Lung (tissue), 10 donors: ENCODE data around the gene GRAPL. TPM values are rescaled to one million over a fixed set of nuclear protein-coding genes. Genes with fewer than 3 reads are reported as not detected.
A peak's percentile ranks its signal among the peaks of the same experiment; 100 is the strongest.
"Not testable (repeated sequence)": the region's sequence is repeated elsewhere in the genome, so short reads cannot be mapped to it uniquely, and the experiment has no call there.

Source experiments
- ATAC-seq: fragments of 200-7000 bp; cut with Tn5 transposase; one replicate; pipeline ENCODE4 v1.9.1; 2020; ENCODE audit warnings: moderate number of reproducible peaks; ENCODE audit not compliant: insufficient read depth, low FRiP score
- DNase-seq, 3 donors: peaks; one replicate each; pipeline ENCODE4 v3.0.0-alpha.2; 2013 to 2017
- H3K27ac ChIP-seq, 2 donors: one replicate each; pipeline ENCODE4 v1.5.1; 2013; ENCODE audit warnings: mild to moderate bottlenecking in 2 of 2, moderate library complexity in 2 of 2, control low read depth in 1 of 2, inconsistent platforms in 1 of 2, low read depth in 1 of 2, low read length in 1 of 2
- H3K27me3 ChIP-seq, 3 donors: one replicate each; pipeline ENCODE4 v1.5.1; 2013; ENCODE audit warnings: low read length in 2 of 3; ENCODE audit not compliant: control insufficient read depth in 3 of 3, insufficient read depth in 3 of 3
- H3K36me3 ChIP-seq, 4 donors: one replicate each; pipeline ENCODE4 v1.5.1; 2013; ENCODE audit warnings: low read length in 4 of 4, mild to moderate bottlenecking in 1 of 4, moderate library complexity in 1 of 4; ENCODE audit not compliant: control insufficient read depth in 4 of 4, insufficient read depth in 4 of 4
- H3K4me1 ChIP-seq, 5 donors: one replicate each; pipeline ENCODE4 v1.5.1; 2013; ENCODE audit warnings: low read length in 5 of 5, mild to moderate bottlenecking in 2 of 5, moderate library complexity in 1 of 5; ENCODE audit not compliant: control insufficient read depth in 5 of 5, insufficient read depth in 5 of 5
- H3K4me3 ChIP-seq: one replicate; pipeline ENCODE4 v1.5.1; 2013; ENCODE audit warnings: mild to moderate bottlenecking, control low read depth, moderate library complexity
- H3K9ac ChIP-seq, 2 donors: one replicate each; pipeline ENCODE4 v1.5.1; 2013; ENCODE audit warnings: low read length in 2 of 2, control low read depth in 1 of 2; ENCODE audit not compliant: insufficient read depth in 1 of 2
- H3K9me3 ChIP-seq, 4 donors: one replicate each; pipeline ENCODE4 v1.5.1; 2013; ENCODE audit warnings: low read length in 3 of 4, mild to moderate bottlenecking in 1 of 4, moderate library complexity in 1 of 4; ENCODE audit not compliant: control insufficient read depth in 4 of 4, insufficient read depth in 3 of 4
- WGBS, 2 donors: extraction: QIAGEN DNeasy Blood & Tissue Kit; methylation state at CpG; one replicate each; pipeline ENCODE4 v1.1.7; 2013; 5-methylcytosine and 5-hydroxymethylcytosine counted together
- polyA plus RNA-seq, 2 donors: library from polyadenylated mRNA; stranded (reverse); fragments of 200-250 nt; gene quantifications; one replicate each; pipeline ENCODE4 v1.2.1, GENCODE V29; 2013
- total RNA-seq, 2 donors: library from RNA; depleted of rRNA in 1 of 2; stranded (reverse); fragments of >200 nt in 1 of 2; gene quantifications; one replicate each; pipeline ENCODE4 v1.2.1, GENCODE V29; 2014 to 2021
- donor health status: Bipolar disorder and iron deficiency.
- donor health status: healthy.
- donor health status: DM: yes; HTN: yes; CAD: no.

Gene GRAPL
- total and polyA plus RNA-seq, 4 donors, result 3.9 to 8.1 (median 5.2) TPM

DNA sequence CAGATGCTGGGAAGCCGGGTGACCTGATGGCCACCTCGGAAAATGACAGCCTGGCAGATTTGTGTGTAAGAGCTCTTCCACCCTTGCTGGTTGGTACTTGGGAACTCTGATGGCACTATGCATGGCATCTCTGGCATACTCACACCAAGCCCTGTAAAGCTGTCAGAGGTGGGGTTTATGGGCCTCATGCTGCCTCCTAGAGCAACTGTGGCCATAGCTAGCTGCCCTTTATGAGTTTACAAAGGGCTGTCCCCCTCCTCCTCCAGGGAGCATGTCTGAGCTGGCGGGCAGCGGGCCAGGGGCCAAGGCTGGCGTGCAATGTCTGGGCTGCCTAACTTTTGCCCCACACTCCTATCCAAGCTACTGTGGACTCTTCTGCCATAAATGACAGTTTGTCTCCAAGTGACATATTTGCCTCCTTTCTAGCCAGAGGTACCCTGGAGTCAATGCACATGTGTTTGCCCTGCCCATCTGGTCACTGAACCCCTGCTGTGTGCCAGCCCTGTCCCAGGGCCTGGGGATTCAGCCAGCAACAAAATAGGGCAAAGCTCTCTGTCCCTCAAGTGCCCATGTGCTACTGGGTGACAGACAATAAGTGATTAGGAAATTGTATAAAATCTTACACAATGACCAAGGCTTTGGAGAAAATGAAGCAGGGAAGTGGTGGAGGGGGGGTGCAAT is 15.8 kb downstream of the GRAPL start:
- H3K27me3 ChIP-seq, DNase-seq, H3K4me1 ChIP-seq, H3K36me3 ChIP-seq, H3K4me3 ChIP-seq, H3K9me3 ChIP-seq, ATAC-seq, H3K27ac ChIP-seq, H3K9ac ChIP-seq: not testable (repeated sequence)
- WGBS, 2 donors, result 60 to 70% methylated on average over 1 to 2 of the region's 5 CpGs

DNA sequence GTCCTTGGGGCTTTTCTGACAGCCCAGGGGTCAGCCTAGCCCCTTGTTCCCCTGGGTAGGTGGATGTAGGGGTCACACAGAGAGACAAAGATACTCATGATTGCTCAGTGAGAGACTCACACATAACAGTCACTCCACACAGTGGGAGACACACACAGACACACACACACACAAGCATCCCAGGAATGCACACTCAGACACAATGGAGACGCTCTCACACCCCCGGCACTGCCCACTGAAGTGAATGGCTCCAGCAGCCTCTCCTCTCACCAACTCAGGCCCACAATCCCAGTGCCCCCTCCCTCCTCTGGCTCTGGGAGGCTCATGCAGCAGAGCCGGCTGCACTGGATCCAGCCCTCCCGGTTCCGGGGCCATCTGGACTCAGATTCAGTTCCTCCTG is 17.0 kb downstream of the GRAPL start:
- not testable (repeated sequence) for DNase-seq, H3K27ac ChIP-seq, ATAC-seq, H3K4me3 ChIP-seq, H3K27me3 ChIP-seq, H3K4me1 ChIP-seq, H3K36me3 ChIP-seq, H3K9ac ChIP-seq, H3K9me3 ChIP-seq
- 40 to 64% methylated on average over 1 to 2 of the region's 5 CpGs for WGBS, 2 donors

DNA sequence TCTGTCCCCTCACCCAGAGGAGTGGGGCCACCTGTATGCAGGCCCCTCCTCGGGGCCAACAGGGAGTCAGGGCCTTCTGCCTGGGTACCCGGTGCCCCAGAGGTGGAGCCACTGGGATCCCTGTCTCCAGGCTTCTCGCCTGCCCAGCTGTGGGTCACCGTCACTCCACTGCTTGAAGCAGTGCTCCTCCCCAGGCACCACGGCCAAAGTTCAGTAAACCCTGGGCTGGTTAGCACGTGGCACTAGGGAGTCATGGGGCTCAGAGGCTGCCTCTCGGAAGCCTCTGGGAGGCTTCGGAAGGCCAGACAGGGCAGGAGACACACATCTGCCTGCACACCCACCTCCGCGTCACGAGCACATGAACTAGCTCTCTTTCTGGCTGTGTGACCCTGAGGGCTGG is 18.1 kb downstream of the GRAPL start:
- ATAC-seq, DNase-seq, H3K4me1 ChIP-seq, H3K9ac ChIP-seq, H3K9me3 ChIP-seq, H3K27ac ChIP-seq, H3K27me3 ChIP-seq, H3K4me3 ChIP-seq, H3K36me3 ChIP-seq: not testable (repeated sequence)
- no CpG with 5 or more reads among the region's 11 CpGs for WGBS, 2 donors

DNA sequence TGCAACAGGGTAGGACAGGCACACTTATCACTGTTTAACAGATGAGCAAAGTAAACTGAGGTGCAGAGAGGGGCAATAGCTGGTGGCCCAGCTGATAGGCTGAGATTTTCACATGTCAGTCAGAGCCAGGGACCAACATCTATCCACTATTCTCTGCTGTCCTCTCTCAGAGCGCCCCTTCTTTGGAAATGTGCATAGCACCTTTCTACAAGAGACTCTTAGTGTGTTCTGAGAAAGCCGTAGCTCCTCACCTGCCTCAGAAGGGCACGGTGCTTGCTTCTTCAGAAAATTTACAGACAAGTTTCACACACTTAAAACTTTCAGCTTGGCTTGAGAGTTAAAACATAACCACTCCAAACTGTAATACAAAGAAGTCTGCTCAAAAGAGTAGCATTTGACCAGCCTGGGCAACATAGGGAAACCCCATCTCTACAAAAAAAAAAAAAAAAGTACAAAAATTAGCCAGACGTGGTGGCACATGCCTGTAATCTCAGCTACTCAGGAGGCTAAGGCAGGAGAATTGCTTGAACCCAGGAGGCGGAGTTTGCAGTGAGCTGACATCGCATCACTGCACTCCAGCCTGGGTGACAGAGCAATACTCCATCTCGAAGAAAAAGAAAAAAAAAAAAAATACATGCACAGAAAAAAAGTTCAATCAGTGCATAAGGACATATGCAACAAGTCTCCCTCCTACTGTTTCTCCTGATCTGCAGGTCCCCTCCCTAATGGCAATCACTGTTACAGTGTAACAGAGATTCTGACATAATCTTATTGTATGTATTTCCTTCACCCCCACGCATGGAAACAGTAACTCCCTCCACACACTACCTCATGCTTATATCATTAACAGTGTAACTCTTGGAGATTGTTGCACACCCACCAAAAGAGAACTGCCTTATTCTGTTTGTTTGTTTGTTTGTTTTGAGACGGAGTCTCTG is 23.6 kb downstream of the GRAPL start:
- H3K9ac ChIP-seq, H3K36me3 ChIP-seq, H3K27me3 ChIP-seq, H3K4me1 ChIP-seq, H3K9me3 ChIP-seq, ATAC-seq, H3K4me3 ChIP-seq, DNase-seq, H3K27ac ChIP-seq: not testable (repeated sequence)
- no CpG with 5 or more reads among the region's 9 CpGs for WGBS, 2 donors

DNA sequence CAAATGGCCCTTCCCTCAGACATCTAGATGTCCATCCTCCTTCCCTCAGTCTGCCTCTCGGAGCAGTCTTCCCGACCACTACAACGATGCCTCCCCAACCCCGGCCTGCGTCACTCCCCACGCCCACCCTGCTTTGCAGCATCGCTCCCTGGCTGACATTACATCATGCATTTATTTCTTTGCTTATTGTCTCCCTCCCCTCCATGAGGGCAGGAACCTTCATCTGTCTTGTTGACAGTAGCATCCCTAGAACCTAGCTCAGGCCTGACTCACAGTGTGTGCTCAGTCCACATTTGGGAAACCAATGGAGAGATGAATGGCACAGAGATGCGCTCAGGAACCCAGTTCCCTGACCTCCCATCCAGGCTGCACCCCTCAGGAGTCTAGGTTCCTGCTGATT is 30.2 kb downstream of the GRAPL start:
- not testable (repeated sequence) for H3K27me3 ChIP-seq, H3K9me3 ChIP-seq, DNase-seq, ATAC-seq, H3K4me1 ChIP-seq, H3K27ac ChIP-seq, H3K9ac ChIP-seq, H3K4me3 ChIP-seq, H3K36me3 ChIP-seq
- WGBS, 2 donors, result no CpG with 5 or more reads among the region's 8 CpGs

DNA sequence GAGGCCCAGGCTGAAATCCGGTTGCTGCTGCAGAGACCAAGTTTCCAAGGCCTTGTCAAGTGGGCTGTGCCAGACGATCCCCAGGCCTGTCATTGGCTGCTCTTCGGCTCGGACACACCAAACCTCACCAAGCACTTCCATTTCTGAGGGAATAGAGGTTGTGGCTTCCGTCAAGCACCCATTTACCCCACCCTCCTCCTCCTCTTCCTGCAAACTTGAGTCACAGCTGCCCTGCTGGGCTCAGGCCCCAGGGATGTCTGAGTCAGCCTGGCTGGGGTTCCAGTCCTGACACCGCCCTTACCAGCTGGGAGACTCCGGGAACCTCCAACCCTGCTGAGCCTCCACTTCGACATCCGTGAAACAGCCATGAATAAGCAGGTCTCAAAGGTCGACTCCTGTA is 31.1 kb downstream of the GRAPL start:
- H3K4me1 ChIP-seq, H3K36me3 ChIP-seq, H3K4me3 ChIP-seq, DNase-seq, H3K27me3 ChIP-seq, H3K9me3 ChIP-seq, H3K9ac ChIP-seq, H3K27ac ChIP-seq: not testable (repeated sequence)
- peak; percentile 42 for ATAC-seq
- WGBS, 2 donors, result no CpG with 5 or more reads among the region's 10 CpGs

DNA sequence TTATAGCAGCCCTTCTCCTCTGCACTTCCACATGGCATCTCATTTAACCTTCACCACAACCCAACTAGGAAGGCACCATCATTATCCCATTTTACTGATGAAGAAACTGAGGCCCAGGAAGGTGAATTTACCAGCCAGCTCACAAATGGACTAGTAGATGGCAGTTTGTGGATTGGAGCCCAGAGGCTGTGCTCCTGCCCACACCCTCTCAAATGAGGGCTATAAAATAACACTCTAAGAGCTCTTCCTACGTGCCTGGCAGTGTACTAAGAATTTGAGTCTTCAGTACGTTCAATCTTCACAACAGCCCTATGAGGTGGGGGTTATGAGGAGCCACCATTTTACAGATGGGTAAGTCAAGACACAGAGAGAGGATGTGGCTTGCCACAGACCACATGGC is 31.5 kb downstream of the GRAPL start:
- not testable (repeated sequence) for H3K27ac ChIP-seq, H3K9me3 ChIP-seq, H3K27me3 ChIP-seq, H3K9ac ChIP-seq, DNase-seq, H3K4me3 ChIP-seq, ATAC-seq, H3K36me3 ChIP-seq, H3K4me1 ChIP-seq
- no CpG with 5 or more reads among the region's 2 CpGs for WGBS, 2 donors
